Body of pancreas (tissue), 4 donors: ENCODE results near the gene EPHA10. TPM values are rescaled to one million over a fixed set of nuclear protein-coding genes. Genes with fewer than 3 reads are reported as not detected.

Experiments
- ATAC-seq: fragments of 150-250 bp; one replicate; pipeline ENCODE4 v1.9.1; 2016
- DNase-seq, 4 donors: peaks; one replicate each; pipeline ENCODE4 v3.0.0-alpha.2; 2019
- H3K27ac ChIP-seq, 4 donors: fragments of 200-600 bp; sonication (generic); 1 replicate in 3 of 4; 2 replicates in 1 of 4; pipeline versions ENCODE4 v1.5.1 to v1.6.1; 2016 to 2019; ENCODE audit warnings: mild to moderate bottlenecking in 1 of 4, mixed read lengths in 1 of 4, moderate library complexity in 1 of 4
- H3K27me3 ChIP-seq, 2 donors: fragments of 200-600 bp; sonication (generic); one replicate each; pipeline ENCODE4 v1.6.0; 2016; ENCODE audit warnings: mild to moderate bottlenecking in 1 of 2
- H3K36me3 ChIP-seq, 2 donors: fragments of 200-600 bp; sonication (generic); replicated peaks in 1 of 2; 2 replicates each; pipeline ENCODE4 v1.5.1; 2016; ENCODE audit warnings: low read depth in 2 of 2; ENCODE audit not compliant: insufficient read depth in 1 of 2
- H3K4me1 ChIP-seq: fragments of 200-600 bp; sonication (generic); one replicate; pipeline ENCODE4 v1.6.0; 2016
- H3K4me3 ChIP-seq, 2 donors: fragments of 200-600 bp; sonication (generic); 1 replicate in 1 of 2; 2 replicates in 1 of 2; pipeline ENCODE4 v1.5.1; 2016 to 2019
- H3K9me3 ChIP-seq, 3 donors: fragments of 200-600 bp; sonication (generic); 1 replicate in 2 of 3; 2 replicates in 1 of 3; pipeline ENCODE4 v1.5.1; 2016
- POLR2A ChIP-seq, 3 donors: fragments of 450-650 bp; IDR thresholded peaks; one replicate each; pipeline ENCODE4 v1.6.1; 2016; ENCODE audit warnings: antibody characterized with exemption in 3 of 3, mild to moderate bottlenecking in 2 of 3
- WGBS, 2 donors: methylation state at CpG; one replicate each; pipeline ENCODE4 v1.1.5; 2017; 5-methylcytosine and 5-hydroxymethylcytosine counted together
- intact Hi-C: fragments of 100-400 bp; cut with DNase I; formaldehyde crosslinking; loops from one replicate; pipeline ENCODE4 v1.15.1; 2023
- total RNA-seq, 2 donors: library from RNA; depleted of rRNA; stranded (reverse); fragments of >200 nt; gene quantifications; one replicate each; pipeline ENCODE4 v1.1.0, GENCODE V29; 2016
- TF ChIP-seq, protein P1 (sequence below), 7 experiments: fragments of 450-650 bp in 4 of 7; fragments of 200-600 bp in 3 of 7; sonication (generic) in 3 of 7; IDR thresholded peaks; one replicate each; pipeline ENCODE4 v1.5.1; 2016 to 2019; ENCODE audit warnings: antibody characterized with exemption in 7 of 7

The EPHA10 gene
- total RNA-seq, 2 donors from 2014 or later, result 1.6 to 2.0 TPM

DNA sequence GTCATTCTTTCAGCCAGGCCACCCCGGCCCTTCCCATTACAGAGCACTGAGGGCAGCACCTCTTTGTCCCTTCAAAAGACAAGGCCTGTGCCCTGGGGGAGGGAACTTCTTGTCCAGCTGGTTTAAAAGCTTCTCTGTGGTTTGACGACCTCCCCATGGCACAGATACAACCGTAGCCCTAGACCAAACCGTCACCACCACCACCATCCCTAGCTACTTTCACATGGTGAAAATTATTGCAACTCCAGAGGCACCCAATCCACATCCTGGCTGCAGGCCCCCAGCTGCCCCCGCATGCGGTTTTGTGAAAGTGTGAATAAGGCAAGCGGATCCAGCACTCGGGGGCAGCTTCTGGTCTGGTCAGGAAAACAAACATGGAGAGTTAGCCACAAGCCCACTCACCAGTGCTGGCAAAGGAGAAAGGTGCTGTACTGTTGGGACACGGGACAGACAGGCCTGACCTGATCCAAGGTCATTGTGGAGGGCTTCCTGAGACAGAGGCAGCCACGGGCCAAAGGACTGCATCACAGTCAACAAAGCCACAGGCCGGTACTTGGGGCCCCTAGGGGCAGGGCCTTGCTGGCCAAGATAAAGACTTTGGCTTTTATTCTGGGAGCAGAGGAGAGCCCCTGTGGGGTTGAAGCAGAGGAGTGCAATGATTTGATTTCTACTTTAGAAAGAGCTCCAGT is 41.4 kb downstream of the EPHA10 start:
- Histone ChIP-seq H3K4me1 (no peaks in the 10 kb centered on the region), H3K4me3 (no peak overlapping the region), H3K27ac (no peak overlapping the region), H3K27me3 (no peaks in the 10 kb centered on the region), H3K36me3 (no peaks in the 10 kb centered on the region), H3K9me3 (no peaks in the 10 kb centered on the region)
- WGBS, 2 donors, result 50 to 58% methylated on average over 10 to 11 of the region's 11 CpGs
- intact Hi-C loops, result no loop called here
- TF ChIP-seq POLR2A (IDR thresholded peaks at IDR 0.05), result no peak
- TF ChIP-seq, protein P1, sequence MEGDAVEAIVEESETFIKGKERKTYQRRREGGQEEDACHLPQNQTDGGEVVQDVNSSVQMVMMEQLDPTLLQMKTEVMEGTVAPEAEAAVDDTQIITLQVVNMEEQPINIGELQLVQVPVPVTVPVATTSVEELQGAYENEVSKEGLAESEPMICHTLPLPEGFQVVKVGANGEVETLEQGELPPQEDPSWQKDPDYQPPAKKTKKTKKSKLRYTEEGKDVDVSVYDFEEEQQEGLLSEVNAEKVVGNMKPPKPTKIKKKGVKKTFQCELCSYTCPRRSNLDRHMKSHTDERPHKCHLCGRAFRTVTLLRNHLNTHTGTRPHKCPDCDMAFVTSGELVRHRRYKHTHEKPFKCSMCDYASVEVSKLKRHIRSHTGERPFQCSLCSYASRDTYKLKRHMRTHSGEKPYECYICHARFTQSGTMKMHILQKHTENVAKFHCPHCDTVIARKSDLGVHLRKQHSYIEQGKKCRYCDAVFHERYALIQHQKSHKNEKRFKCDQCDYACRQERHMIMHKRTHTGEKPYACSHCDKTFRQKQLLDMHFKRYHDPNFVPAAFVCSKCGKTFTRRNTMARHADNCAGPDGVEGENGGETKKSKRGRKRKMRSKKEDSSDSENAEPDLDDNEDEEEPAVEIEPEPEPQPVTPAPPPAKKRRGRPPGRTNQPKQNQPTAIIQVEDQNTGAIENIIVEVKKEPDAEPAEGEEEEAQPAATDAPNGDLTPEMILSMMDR (IDR thresholded peaks at IDR 0.05), result no peak
- DNase-seq, result no peak
- no peak for ATAC-seq

DNA sequence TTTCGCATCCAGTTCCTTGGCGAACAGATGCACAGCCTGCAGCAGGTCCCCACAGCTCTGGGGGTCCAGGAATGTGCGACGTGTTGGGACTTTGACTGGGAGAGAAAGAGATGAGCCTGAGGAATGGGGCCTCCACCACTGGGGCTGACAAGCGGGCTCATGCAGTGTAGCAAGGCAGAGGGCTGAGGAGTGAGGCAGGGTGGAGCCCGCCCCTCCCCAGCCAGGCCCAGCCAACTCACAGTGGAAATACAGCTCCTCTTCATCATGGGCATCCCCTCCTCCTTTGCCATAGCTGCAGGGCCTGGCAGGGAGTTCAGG is 41.9 kb downstream of the EPHA10 start:
- Histone ChIP-seq H3K4me1 (no peaks in the 10 kb centered on the region), H3K9me3 (no peaks in the 10 kb centered on the region), H3K27me3 (no peaks in the 10 kb centered on the region), H3K27ac (no peak overlapping the region), H3K36me3 (no peaks in the 10 kb centered on the region), H3K4me3 (no peak overlapping the region)
- ATAC-seq, result no peak
- intact Hi-C loops, result no loop called here
- 87 to 88% methylated on average over 6 of the region's 6 CpGs for WGBS, 2 donors
- TF ChIP-seq, protein P1 (IDR thresholded peaks at IDR 0.05), result no peak
- TF ChIP-seq POLR2A (IDR thresholded peaks at IDR 0.05), result no peak
- DNase-seq, result no peak

DNA sequence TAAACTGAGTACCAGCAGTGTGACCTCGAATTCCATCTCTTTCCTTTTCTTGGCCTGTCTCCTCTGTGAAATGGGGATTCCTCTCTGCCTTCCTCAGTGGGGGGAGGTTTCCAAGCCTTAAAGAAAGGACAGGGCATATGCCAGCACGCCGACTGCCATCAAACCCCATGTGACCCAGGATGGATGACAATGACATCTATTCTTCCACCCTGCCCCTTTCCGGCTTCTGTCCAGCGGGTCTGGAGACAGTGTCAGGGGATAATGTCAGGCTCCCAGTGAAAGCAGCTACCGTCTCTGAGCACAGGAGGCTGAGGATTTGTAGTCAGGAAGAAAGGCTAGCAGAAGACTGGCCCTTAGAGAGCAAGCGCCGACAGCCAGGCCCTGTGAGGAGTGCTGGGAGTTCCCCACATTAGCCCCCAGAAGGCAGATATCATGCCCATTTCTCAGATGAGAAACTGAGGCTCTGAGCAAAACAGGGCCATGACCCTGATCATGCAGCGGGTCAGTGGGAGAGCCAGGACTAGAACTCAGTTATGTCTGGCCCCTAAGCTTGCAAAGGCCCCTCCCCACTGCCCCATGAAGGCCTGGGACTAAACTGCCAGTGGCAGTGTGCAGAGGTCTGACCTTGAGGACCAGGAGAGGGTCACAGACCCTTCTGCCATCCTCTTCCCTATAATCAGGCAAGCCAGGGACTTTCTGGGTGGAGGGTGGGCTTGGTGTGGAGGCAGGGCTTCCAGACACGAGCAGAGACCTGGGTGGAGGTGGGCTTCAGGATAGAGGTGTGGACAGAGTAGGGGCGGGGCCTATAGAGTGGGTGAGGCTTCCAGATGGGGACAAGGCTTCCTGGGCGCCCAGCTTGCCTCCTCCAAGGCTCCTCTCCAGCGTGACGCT is 42.5 kb downstream of the EPHA10 start:
- no peaks in the 10 kb centered on the region for H3K9me3 ChIP-seq
- TF ChIP-seq, protein P1 (IDR thresholded peaks at IDR 0.05), result no peak
- TF ChIP-seq POLR2A (IDR thresholded peaks at IDR 0.05), result no peak
- H3K4me1 ChIP-seq, result no peaks in the 10 kb centered on the region
- WGBS, 2 donors, result 77 to 78% methylated on average over 9 to 14 of the region's 14 CpGs
- no peak overlapping the region for H3K4me3 ChIP-seq
- H3K27ac ChIP-seq, result no peak overlapping the region
- DNase-seq, result no peak
- H3K27me3 ChIP-seq, result no peaks in the 10 kb centered on the region
- no peak for ATAC-seq
- intact Hi-C loops, result no loop called here
- no peaks in the 10 kb centered on the region for H3K36me3 ChIP-seq

- intact Hi-C loops, result no loop called here
- Histone ChIP-seq H3K36me3 (no peaks in the 10 kb centered on the region), H3K27me3 (no peaks in the 10 kb centered on the region), H3K4me1 (no peaks in the 10 kb centered on the region), H3K9me3 (no peaks in the 10 kb centered on the region), H3K4me3 (no peak overlapping the region), H3K27ac (no peak overlapping the region)
- 55 to 63% methylated on average over 11 to 19 of the region's 19 CpGs for WGBS, 2 donors
- no peak for ATAC-seq
- TF ChIP-seq, protein P1 (IDR thresholded peaks at IDR 0.05), result no peak
- TF ChIP-seq POLR2A (IDR thresholded peaks at IDR 0.05), result no peak
- DNase-seq, result no peak
These were observed 43.4 kb downstream of the EPHA10 start for GRCh38 chr1:37721565-37721964.
